ENCODE results near the gene CYP27C1.

CYP27C1 gene

DNA sequence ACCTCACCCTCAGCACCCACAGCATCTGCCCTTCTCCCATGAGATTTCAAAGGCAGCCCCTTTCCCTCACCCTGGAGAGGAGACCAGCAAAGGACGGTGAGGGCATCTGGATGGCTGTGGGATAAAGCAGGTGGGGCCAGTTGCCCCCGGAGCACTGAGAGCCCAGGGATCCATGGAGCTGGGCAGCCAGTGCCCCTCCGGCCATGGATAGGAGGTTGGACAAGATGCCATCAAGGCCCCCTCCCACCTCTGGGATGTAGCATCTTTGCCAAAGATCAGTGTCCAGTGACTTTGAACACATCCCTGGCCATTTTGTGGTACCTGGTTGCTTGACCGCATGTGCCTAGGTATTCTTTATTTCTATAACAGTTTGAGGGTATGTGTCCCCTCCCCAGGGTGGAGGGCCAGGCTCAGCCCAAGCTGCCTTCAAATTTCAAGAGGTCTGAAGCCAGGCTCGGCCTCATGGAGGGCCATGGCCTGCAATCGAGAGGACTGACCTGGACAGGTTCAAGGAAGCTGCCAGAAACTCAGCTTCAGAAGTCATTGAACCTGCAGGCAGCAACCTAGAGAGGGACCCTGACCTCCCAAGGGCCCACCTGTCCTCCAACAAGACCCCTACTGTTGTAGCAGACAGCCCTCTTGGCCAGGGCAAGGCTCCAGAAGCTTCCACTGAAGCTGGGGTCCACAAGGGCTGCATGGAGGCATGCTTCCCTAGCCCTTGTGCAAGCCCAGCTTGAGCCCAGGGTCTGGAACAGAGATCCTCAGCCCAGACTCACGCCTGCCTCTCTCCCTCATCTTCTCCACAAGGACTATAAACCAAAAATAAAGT lies 57.6 kb downstream of the CYP27C1 start:
- no peak overlapping the region for H3K4me3 ChIP-seq (ENCODE audit: insufficient read depth, low read depth, low read length)
- H3K36me3 ChIP-seq (ENCODE audit: control insufficient read depth, insufficient read depth, low read length) = no peaks in the 10 kb centered on the region
- no peak overlapping the region for H3K27ac ChIP-seq (ENCODE audit: insufficient read depth, low read depth, low read length, poor library complexity, severe bottlenecking)
- no peaks in the 10 kb centered on the region for H3K27me3 ChIP-seq (ENCODE audit: control insufficient read depth, insufficient read depth, low read length, poor library complexity, severe bottlenecking)
- H3K9me3 ChIP-seq (ENCODE audit: control insufficient read depth, low read length) = no peaks in the 10 kb centered on the region
- 94 to 96% methylated on average over 7 of the region's 7 CpGs for WGBS, 2 experiments
- H3K4me1 ChIP-seq (ENCODE audit: control insufficient read depth, insufficient read depth, low read length) = peaks cover 16% of the 10 kb centered on the region

DNA sequence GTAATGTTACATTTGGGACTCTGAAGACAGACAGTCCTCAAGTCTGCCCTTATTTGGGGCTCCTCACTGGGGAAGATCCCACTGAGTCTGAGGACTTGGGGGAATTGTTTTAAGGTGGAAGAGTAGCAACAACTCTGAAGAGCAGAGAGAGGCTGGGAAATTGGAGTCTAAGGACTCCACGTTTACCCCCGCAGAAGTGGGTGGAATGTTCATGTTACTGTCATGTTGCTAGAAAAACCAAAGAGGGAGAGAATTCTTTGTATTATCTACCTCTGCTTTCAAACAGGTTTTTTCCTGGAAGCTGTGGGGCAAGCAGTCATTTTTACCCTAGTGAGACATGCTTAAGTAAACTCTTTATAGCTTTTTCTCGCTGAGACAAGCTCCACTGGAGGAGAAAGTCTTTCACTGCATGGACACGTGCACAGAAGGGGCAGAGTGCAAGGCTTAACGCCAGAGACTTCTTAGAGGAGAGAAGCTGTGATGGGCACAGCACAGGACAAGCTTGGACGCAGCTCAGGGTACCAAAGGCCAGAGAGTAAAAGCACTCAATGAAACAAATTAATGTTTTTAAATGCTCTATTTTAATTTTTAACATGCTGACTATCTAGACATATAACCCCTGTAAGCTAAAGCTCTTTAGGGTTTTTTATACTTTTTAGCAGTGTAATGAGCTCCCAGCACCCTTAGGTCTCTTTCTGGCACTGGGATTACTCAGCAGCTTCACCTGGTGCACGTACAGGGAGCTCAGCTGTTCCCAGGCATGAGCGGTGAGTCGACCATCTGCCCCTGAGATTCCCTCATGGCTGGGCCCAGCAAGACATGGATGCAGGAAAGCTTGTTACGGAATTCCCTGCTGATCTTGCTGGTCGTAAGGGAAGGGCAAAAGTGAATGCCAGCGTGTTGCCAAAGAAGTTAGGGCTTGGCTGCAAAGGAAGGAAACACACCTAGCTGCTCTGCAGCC lies 58.6 kb downstream of the CYP27C1 start:
- no peak overlapping the region for H3K4me3 ChIP-seq (ENCODE audit: insufficient read depth, low read depth, low read length)
- no peak overlapping the region for H3K27ac ChIP-seq (ENCODE audit: insufficient read depth, low read depth, low read length, poor library complexity, severe bottlenecking)
- no peaks in the 10 kb centered on the region for H3K9me3 ChIP-seq (ENCODE audit: control insufficient read depth, low read length)
- H3K27me3 ChIP-seq (ENCODE audit: control insufficient read depth, insufficient read depth, low read length, poor library complexity, severe bottlenecking) = no peaks in the 10 kb centered on the region
- 85 to 87% methylated on average over 12 of the region's 12 CpGs for WGBS, 2 experiments
- H3K36me3 ChIP-seq (ENCODE audit: control insufficient read depth, insufficient read depth, low read length) = no peaks in the 10 kb centered on the region
- peaks cover 14% of the 10 kb centered on the region for H3K4me1 ChIP-seq (ENCODE audit: control insufficient read depth, insufficient read depth, low read length)

DNA sequence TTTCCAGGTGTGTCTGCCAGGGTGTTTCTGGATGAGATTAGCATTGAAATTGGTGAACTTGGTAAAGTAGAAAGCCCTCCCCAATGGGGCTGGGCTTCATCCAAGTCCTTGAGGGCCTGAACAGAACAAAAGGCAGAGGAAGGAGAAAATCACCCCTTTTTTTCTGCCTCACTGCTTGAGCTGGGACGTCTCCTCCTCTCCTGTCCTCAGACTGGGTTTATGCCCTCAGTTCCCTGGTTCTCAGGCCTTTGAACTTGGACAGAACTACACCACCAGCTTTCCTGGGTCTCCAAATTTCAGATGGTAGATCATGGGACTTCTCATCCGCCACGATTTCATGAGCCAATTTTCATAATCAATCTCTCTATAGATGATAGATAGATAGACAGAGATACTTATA lies 59.4 kb downstream of the CYP27C1 start:
- 33 to 70% methylated on average over 1 to 3 of the region's 3 CpGs for WGBS, 2 experiments
- Histone ChIP-seq H3K4me3 (ENCODE audit: insufficient read depth, low read depth, low read length) (no peak overlapping the region), H3K4me1 (ENCODE audit: control insufficient read depth, insufficient read depth, low read length) (peaks cover 7% of the 10 kb centered on the region), H3K9me3 (ENCODE audit: control insufficient read depth, low read length) (no peaks in the 10 kb centered on the region), H3K27ac (ENCODE audit: insufficient read depth, low read depth, low read length, poor library complexity, severe bottlenecking) (no peak overlapping the region), H3K36me3 (ENCODE audit: control insufficient read depth, insufficient read depth, low read length) (no peaks in the 10 kb centered on the region), H3K27me3 (ENCODE audit: control insufficient read depth, insufficient read depth, low read length, poor library complexity, severe bottlenecking) (no peaks in the 10 kb centered on the region)

DNA sequence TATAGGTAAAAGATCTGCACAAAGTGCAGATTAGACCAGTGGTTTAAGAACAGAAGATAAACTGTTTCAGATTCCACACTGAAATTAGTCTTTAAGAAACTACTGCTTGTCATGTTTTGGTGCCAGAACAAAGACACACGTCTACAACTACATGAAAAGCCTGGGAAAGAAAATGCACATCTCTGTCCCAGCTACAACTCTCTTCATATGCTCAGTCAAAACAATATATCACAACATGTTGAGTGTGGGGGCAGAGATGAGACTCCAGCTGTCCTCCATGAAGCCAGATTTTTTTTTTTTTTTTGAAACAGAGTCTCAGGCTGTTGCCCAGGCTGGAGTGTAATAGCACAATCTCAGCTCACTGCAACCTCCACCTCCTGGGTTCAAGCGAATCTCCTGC lies 60.6 kb downstream of the CYP27C1 start:
- 93 to 97% methylated on average over 2 of the region's 2 CpGs for WGBS, 2 experiments
- Histone ChIP-seq H3K4me3 (ENCODE audit: insufficient read depth, low read depth, low read length) (no peak overlapping the region), H3K9me3 (ENCODE audit: control insufficient read depth, low read length) (no peaks in the 10 kb centered on the region), H3K27me3 (ENCODE audit: control insufficient read depth, insufficient read depth, low read length, poor library complexity, severe bottlenecking) (no peaks in the 10 kb centered on the region), H3K4me1 (ENCODE audit: control insufficient read depth, insufficient read depth, low read length) (no peaks in the 10 kb centered on the region), H3K36me3 (ENCODE audit: control insufficient read depth, insufficient read depth, low read length) (no peaks in the 10 kb centered on the region), H3K27ac (ENCODE audit: insufficient read depth, low read depth, low read length, poor library complexity, severe bottlenecking) (no peak overlapping the region)

DNA sequence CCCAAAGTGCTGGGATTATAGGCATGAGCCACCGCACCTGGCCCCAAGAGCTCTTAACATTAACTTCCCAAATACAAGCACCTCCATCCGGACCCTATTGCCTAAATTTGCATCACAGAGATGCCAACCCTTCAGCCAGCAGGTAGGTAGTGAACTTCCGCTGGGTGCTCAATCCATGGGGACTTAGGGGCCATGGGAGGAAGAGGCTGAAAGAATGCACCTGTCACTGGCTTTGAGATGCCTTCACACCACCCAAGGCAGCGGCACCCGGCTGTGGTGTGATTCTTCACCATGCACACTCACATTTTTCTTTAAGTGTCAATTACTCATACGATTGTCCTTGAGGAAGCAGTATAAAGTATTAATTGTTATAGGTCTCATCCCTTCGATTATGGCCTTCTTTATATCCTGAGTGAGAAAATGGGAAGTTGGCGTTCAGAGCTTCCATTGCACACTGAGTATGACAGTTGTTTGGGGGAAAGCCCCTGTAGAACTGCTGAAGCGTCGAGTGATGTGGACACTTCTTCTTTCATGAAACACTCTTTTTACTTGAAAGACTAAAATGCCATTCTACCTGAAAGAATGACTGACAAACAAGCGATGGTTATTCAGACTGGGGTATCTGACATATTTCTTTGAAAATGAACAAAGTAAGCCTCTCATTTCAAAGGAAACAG lies 61.3 kb downstream of the CYP27C1 start:
- no peaks in the 10 kb centered on the region for H3K36me3 ChIP-seq (ENCODE audit: control insufficient read depth, insufficient read depth, low read length)
- H3K9me3 ChIP-seq (ENCODE audit: control insufficient read depth, low read length) = no peaks in the 10 kb centered on the region
- H3K4me1 ChIP-seq (ENCODE audit: control insufficient read depth, insufficient read depth, low read length) = no peaks in the 10 kb centered on the region
- H3K27me3 ChIP-seq (ENCODE audit: control insufficient read depth, insufficient read depth, low read length, poor library complexity, severe bottlenecking) = no peaks in the 10 kb centered on the region
- H3K27ac ChIP-seq (ENCODE audit: insufficient read depth, low read depth, low read length, poor library complexity, severe bottlenecking) = no peak overlapping the region
- WGBS, 2 experiments = 88 to 92% methylated on average over 11 of the region's 11 CpGs
- H3K4me3 ChIP-seq (ENCODE audit: insufficient read depth, low read depth, low read length) = no peak overlapping the region

DNA sequence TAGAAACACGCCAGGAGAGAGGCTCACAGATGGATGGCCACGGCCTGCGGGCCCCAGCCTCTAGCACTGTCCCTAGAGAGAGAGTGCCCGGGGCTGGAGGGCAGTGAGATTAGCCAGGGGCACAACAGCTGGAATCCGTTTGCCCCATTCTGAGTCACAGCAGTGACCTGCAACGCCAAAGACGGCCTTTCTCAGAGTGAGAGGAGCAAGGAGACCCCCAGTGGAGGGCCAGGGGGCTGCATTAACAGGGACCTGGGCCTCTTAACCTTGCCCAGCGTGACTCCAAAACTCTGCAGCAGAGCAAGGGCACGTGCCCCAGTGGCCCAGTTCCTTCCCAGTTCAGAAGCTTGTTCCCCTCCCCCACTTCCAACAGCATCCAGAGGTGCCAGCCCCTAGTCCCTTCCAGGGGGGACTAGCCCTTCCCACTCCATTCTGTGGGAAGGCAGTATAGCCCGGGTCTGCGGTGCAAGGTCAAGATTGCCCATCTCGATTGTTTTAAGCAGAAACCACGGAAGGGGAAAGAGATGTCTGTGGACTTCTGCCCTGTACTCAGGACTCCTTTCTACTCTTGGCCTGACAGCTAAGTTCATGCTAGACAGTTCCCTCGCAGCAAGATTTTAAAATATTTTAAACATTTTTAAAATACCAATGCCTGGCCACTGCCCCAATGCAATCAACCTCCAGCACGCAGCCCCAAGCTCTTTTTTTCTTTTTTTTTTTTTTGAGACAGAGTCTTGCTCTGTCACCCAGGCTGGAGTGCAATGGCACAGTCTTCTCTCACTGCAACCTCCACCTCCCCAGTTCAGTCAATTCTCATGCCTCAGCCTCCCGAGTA lies 62.2 kb downstream of the CYP27C1 start:
- Histone ChIP-seq H3K36me3 (ENCODE audit: control insufficient read depth, insufficient read depth, low read length) (no peaks in the 10 kb centered on the region), H3K27me3 (ENCODE audit: control insufficient read depth, insufficient read depth, low read length, poor library complexity, severe bottlenecking) (no peaks in the 10 kb centered on the region), H3K4me3 (ENCODE audit: insufficient read depth, low read depth, low read length) (no peak overlapping the region), H3K27ac (ENCODE audit: insufficient read depth, low read depth, low read length, poor library complexity, severe bottlenecking) (no peak overlapping the region), H3K4me1 (ENCODE audit: control insufficient read depth, insufficient read depth, low read length) (no peaks in the 10 kb centered on the region), H3K9me3 (ENCODE audit: control insufficient read depth, low read length) (no peaks in the 10 kb centered on the region)
- 55% methylated on average over 16 of the region's 16 CpGs for WGBS, 2 experiments

DNA sequence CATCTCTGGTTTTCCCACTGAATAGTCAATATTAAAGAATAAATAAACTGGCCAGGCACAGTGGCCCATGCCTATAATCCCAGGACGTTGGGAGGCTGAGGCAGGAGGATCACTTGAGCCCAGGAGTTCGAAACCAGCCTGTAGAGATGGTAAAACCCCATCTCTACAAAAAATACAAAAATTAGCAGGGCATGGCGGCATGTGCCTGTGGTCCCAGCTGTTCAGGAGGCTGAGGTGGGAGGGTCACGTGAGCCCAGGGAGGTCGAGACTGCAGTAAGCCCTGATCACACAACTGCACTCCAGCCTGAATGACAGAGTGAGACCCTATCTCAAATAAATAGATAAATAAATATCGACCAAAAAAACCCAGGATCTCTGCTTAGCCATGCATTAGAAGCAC lies 63.0 kb downstream of the CYP27C1 start:
- H3K27ac ChIP-seq (ENCODE audit: insufficient read depth, low read depth, low read length, poor library complexity, severe bottlenecking) = no peak overlapping the region
- no peak overlapping the region for H3K4me3 ChIP-seq (ENCODE audit: insufficient read depth, low read depth, low read length)
- WGBS, 2 experiments = 90 to 93% methylated on average over 6 of the region's 6 CpGs
- no peaks in the 10 kb centered on the region for H3K36me3 ChIP-seq (ENCODE audit: control insufficient read depth, insufficient read depth, low read length)
- H3K27me3 ChIP-seq (ENCODE audit: control insufficient read depth, insufficient read depth, low read length, poor library complexity, severe bottlenecking) = no peaks in the 10 kb centered on the region
- H3K9me3 ChIP-seq (ENCODE audit: control insufficient read depth, low read length) = no peaks in the 10 kb centered on the region
- no peaks in the 10 kb centered on the region for H3K4me1 ChIP-seq (ENCODE audit: control insufficient read depth, insufficient read depth, low read length)

DNA sequence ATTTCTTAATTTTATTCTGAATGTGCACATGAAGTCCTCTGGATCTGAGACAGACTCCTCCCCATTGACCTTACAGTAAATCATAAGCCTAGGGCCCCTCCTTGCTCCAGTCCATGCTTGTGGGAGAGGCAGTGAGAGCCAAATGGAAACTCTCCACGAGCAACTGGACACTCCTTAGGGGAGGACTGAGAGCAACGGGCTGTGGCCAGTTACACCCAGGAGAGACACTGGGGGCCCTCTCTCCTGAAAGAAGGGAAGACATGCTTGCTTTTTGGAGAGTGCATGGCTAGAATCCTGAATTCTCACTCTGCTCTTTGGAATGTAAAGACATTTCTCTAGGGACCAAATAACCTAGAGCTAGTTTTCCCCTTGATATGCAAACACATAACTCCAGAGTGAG lies 64.2 kb downstream of the CYP27C1 start:
- no peaks in the 10 kb centered on the region for H3K4me1 ChIP-seq (ENCODE audit: control insufficient read depth, insufficient read depth, low read length)
- H3K36me3 ChIP-seq (ENCODE audit: control insufficient read depth, insufficient read depth, low read length) = no peaks in the 10 kb centered on the region
- no peak overlapping the region for H3K4me3 ChIP-seq (ENCODE audit: insufficient read depth, low read depth, low read length)
- no peaks in the 10 kb centered on the region for H3K9me3 ChIP-seq (ENCODE audit: control insufficient read depth, low read length)
- WGBS, 2 experiments = 90 to 93% methylated on average over 2 of the region's 2 CpGs
- H3K27ac ChIP-seq (ENCODE audit: insufficient read depth, low read depth, low read length, poor library complexity, severe bottlenecking) = no peak overlapping the region
- H3K27me3 ChIP-seq (ENCODE audit: control insufficient read depth, insufficient read depth, low read length, poor library complexity, severe bottlenecking) = no peaks in the 10 kb centered on the region

DNA sequence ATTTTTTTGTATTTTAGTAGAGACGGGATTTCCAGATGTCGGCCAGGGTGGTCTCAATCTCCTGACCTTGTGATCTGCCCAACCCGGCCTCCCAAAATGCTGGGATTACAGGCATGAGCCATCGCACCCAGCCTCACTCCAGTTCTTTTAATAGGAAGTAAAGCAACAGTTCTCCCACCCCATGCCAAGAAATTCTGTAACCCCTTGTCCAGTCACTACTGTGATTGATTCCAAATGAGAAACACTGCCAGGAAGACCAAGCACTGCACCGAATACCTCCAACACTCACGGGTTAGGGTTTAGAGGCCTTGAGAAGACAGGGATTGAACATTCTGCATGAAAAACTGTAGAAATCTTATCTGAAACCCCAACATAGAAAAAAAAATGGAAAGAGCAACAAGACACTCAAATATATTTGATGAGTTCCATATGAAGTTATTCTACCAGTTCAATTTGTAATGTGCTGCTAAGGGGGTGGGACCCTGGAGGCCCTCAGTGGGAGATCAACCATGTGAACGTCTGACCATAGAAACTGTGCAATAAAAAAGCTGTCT lies 65.0 kb downstream of the CYP27C1 start:
- WGBS, 2 experiments = 91 to 94% methylated on average over 7 of the region's 7 CpGs
- no peaks in the 10 kb centered on the region for H3K36me3 ChIP-seq (ENCODE audit: control insufficient read depth, insufficient read depth, low read length)
- no peaks in the 10 kb centered on the region for H3K27me3 ChIP-seq (ENCODE audit: control insufficient read depth, insufficient read depth, low read length, poor library complexity, severe bottlenecking)
- no peak overlapping the region for H3K27ac ChIP-seq (ENCODE audit: insufficient read depth, low read depth, low read length, poor library complexity, severe bottlenecking)
- H3K4me3 ChIP-seq (ENCODE audit: insufficient read depth, low read depth, low read length) = no peak overlapping the region
- no peaks in the 10 kb centered on the region for H3K4me1 ChIP-seq (ENCODE audit: control insufficient read depth, insufficient read depth, low read length)
- H3K9me3 ChIP-seq (ENCODE audit: control insufficient read depth, low read length) = no peaks in the 10 kb centered on the region
